Limb (tissue), 2 donors: ENCODE measurements around the gene RNASE7.

ENCODE experiments used
- DNase-seq, 2 donors: peaks; one replicate each; pipeline ENCODE4 v3.0.0-alpha.2; 2016; ENCODE audit errors: extremely low spot score in 2 of 2

The RNASE7 gene

GRCh38 chr14:21068521-21069387 lies 26.6 kb downstream of the RNASE7 start:
- peak; percentile 72 to 82 for DNase-seq

- DNase-seq: peak; percentile 64 to 87
These were observed 27.4 kb downstream of the RNASE7 start for GRCh38 chr14:21069388-21070082.

GRCh38 chr14:21070083-21070609 lies 28.0 kb downstream of the RNASE7 start, which contains the start of gene ARHGEF40:
ARHGEF40 (plus strand) TSS chr14:21070304; CDS start chr14:21070397, 93 bp downstream.
- DNase-seq: peak in 1 of 2 donors; percentile 57

GRCh38 chr14:21070610-21071224 lies 28.6 kb downstream of the RNASE7 start:
- peak; percentile 34 to 77 for DNase-seq

- DNase-seq: peak; percentile 93 to 94
These were observed 29.3 kb downstream of the RNASE7 start for GRCh38 chr14:21071225-21072030.

- DNase-seq: no peak
These were observed 29.9 kb downstream of the RNASE7 start for GRCh38 chr14:21072031-21072473.

- DNase-seq: no peak
These were observed 30.7 kb downstream of the RNASE7 start for GRCh38 chr14:21072781-21073339.

GRCh38 chr14:21073921-21074320 lies 31.8 kb downstream of the RNASE7 start:
- DNase-seq: no peak

GRCh38 chr14:21074398-21075272 lies 32.5 kb downstream of the RNASE7 start:
- DNase-seq: no peak

- DNase-seq: no peak
These were observed 33.7 kb downstream of the RNASE7 start for GRCh38 chr14:21075719-21076437.

- DNase-seq: no peak
These were observed 35.5 kb downstream of the RNASE7 start for GRCh38 chr14:21077672-21078071.

- DNase-seq: no peak
These were observed 36.1 kb downstream of the RNASE7 start for GRCh38 chr14:21078287-21078686.

- DNase-seq: no peak
These were observed 36.6 kb downstream of the RNASE7 start for GRCh38 chr14:21078726-21079125.

- no peak for DNase-seq
These were observed 39.5 kb downstream of the RNASE7 start for GRCh38 chr14:21081521-21082142.

- no peak for DNase-seq
These were observed 41.6 kb downstream of the RNASE7 start for GRCh38 chr14:21083565-21084325.

GRCh38 chr14:21084396-21084795 lies 42.2 kb downstream of the RNASE7 start:
- DNase-seq: no peak

- DNase-seq: no peak
These were observed 43.1 kb downstream of the RNASE7 start for GRCh38 chr14:21084998-21085853.
